CD8-positive, alpha-beta memory T cell (primary cell): ENCODE data around the gene SNX18. TPM values are rescaled to one million over a fixed set of nuclear protein-coding genes. Genes with fewer than 3 reads are reported as not detected.

Experiments
- CTCF ChIA-PET: fragments of 350-600 bp; sonication (Branson Sonifier 250); formaldehyde crosslinking; loops from one replicate; lab custom pipeline; 2021; ENCODE audit warnings: antibody characterized with exemption; lab: Charles Lee
- POLR2A ChIA-PET: fragments of 350-600 bp; sonication (Branson Sonifier 250); formaldehyde crosslinking; loops from one replicate; lab custom pipeline; 2021; ENCODE audit warnings: antibody characterized with exemption; lab: Charles Lee
- DNase-seq, 5 donors: peaks; one replicate each; pipeline versions ENCODE4 v3.0.0 to v3.0.0-alpha.2; 2020 to 2022; ENCODE audit warnings: mixed read lengths in 1 of 5
- H3K27ac ChIP-seq: one replicate; pipeline ENCODE4 v1.7.0; 2013; ENCODE audit warnings: low read depth, mild to moderate bottlenecking, low read length, moderate library complexity
- H3K27me3 ChIP-seq: 2 replicates; pipeline ENCODE4 v1.7.0; 2013; ENCODE audit warnings: low read length, mild to moderate bottlenecking; ENCODE audit not compliant: insufficient read depth, poor library complexity, severe bottlenecking
- H3K36me3 ChIP-seq: 2 replicates; pipeline ENCODE4 v1.7.0; 2013; ENCODE audit warnings: mild to moderate bottlenecking, low read length, moderate library complexity; ENCODE audit not compliant: insufficient read depth
- H3K4me1 ChIP-seq: 2 replicates; pipeline ENCODE4 v1.7.0; 2013; ENCODE audit warnings: mild to moderate bottlenecking, low read length, moderate library complexity; ENCODE audit not compliant: insufficient read depth
- H3K4me3 ChIP-seq: 2 replicates; pipeline ENCODE4 v1.7.0; 2013; ENCODE audit warnings: mild to moderate bottlenecking, low read length
- H3K9me3 ChIP-seq: 2 replicates; pipeline ENCODE4 v1.7.0; 2013; ENCODE audit warnings: mild to moderate bottlenecking, low read length
- H3K27ac Mint-ChIP-seq, 8 donors: one replicate each; pipeline ENCODE4 v1.8.0; 2020 to 2021; ENCODE audit warnings: mixed read lengths in 8 of 8, mild to moderate bottlenecking in 6 of 8, inconsistent platforms in 3 of 8, moderate library complexity in 3 of 8
- H3K27me3 Mint-ChIP-seq, 2 donors: one replicate each; pipeline ENCODE4 v1.8.0; 2020 to 2021; ENCODE audit warnings: mixed read lengths in 2 of 2, mild to moderate bottlenecking in 1 of 2, moderate library complexity in 1 of 2
- H3K36me3 Mint-ChIP-seq, 3 donors: one replicate each; pipeline ENCODE4 v1.8.0; 2020 to 2021; ENCODE audit warnings: mixed read lengths in 3 of 3, inconsistent platforms in 1 of 3, mild to moderate bottlenecking in 1 of 3
- H3K4me1 Mint-ChIP-seq, 3 donors: one replicate each; pipeline ENCODE4 v1.8.0; 2020 to 2021; ENCODE audit warnings: mixed read lengths in 3 of 3, inconsistent platforms in 1 of 3, mild to moderate bottlenecking in 1 of 3
- H3K4me3 Mint-ChIP-seq, 7 donors: one replicate each; pipeline ENCODE4 v1.8.0; 2020 to 2021; ENCODE audit warnings: mixed read lengths in 7 of 7, mild to moderate bottlenecking in 6 of 7, moderate library complexity in 4 of 7, inconsistent platforms in 2 of 7
- H3K9me3 Mint-ChIP-seq, 5 donors: one replicate each; pipeline ENCODE4 v1.8.0; 2020 to 2022; ENCODE audit warnings: mixed read lengths in 5 of 5, mild to moderate bottlenecking in 3 of 5, moderate library complexity in 2 of 5, inconsistent platforms in 1 of 5
- polyA plus RNA-seq: library from polyadenylated mRNA; unstranded; fragments of 300-500 nt; fragmentation: Illumina TruSeq; gene quantifications from one replicate; pipeline ENCODE4 v1.2.3, GENCODE V29; 2021
- total RNA-seq, 2 experiments: library from RNA; stranded (reverse); gene quantifications; one replicate each; pipeline ENCODE4 v1.2.3, GENCODE V29; 2021

SNX18 gene
- total and polyA plus RNA-seq, 3 experiments from 2014 or later: 3.8 to 23.9 (median 21.5) TPM

- Histone ChIP-seq H3K27ac (no peak overlapping the region), H3K36me3 (no peaks in the 10 kb centered on the region), H3K9me3 (no peaks in the 10 kb centered on the region), H3K4me3 (no peak overlapping the region), H3K27me3 (no peaks in the 10 kb centered on the region), H3K4me1 (no peaks in the 10 kb centered on the region)
- Mint-ChIP-seq H3K27me3 (peaks cover 0 to 4% of the 10 kb centered on the region in 2 donors), H3K27ac (peak overlapping the region in 1 of 8 donors; percentile 57), H3K36me3 (peaks cover 0 to 16% (median 3%) of the 10 kb centered on the region in 3 donors), H3K4me3 (no peak overlapping the region), H3K4me1 (no peaks in the 10 kb centered on the region), H3K9me3 (peaks cover 0 to 16% (median 7%) of the 10 kb centered on the region in 5 donors)
- ChIA-PET POLR2A (no interaction called here), CTCF (no interaction called here)
- no peak for DNase-seq
These were observed 73.3 kb downstream of the SNX18 start for GRCh38 chr5:54590824-54591223.

- no peaks in the 10 kb centered on the region for H3K36me3 ChIP-seq
These were observed 76.2 kb downstream of the SNX18 start for GRCh38 chr5:54593779-54594178.

GRCh38 chr5:54594181-54594580, 76.6 kb downstream of the SNX18 start:
- H3K4me1 ChIP-seq: no peaks in the 10 kb centered on the region
- H3K9me3 Mint-ChIP-seq: peaks cover 11 to 21% (median 16%) of the 10 kb centered on the region in 5 donors
- CTCF ChIA-PET: no interaction called here
- DNase-seq: no peak
- no peak overlapping the region for H3K4me3 ChIP-seq
- no peak overlapping the region for H3K27ac ChIP-seq
- H3K27me3 Mint-ChIP-seq: peaks cover 0 to 5% of the 10 kb centered on the region in 2 donors
- no peak overlapping the region for H3K27ac Mint-ChIP-seq
- no peaks in the 10 kb centered on the region for H3K4me1 Mint-ChIP-seq
- H3K9me3 ChIP-seq: no peaks in the 10 kb centered on the region
- POLR2A ChIA-PET: no interaction called here
- no peaks in the 10 kb centered on the region for H3K27me3 ChIP-seq
- H3K36me3 Mint-ChIP-seq: peaks cover 4 to 25% (median 7%) of the 10 kb centered on the region in 3 donors
- no peak overlapping the region for H3K4me3 Mint-ChIP-seq
- no peaks in the 10 kb centered on the region for H3K36me3 ChIP-seq

More at GRCh38 chr5:54593779-54594178, 76.2 kb downstream of the SNX18 start:
- no peaks in the 10 kb centered on the region for H3K27me3 ChIP-seq
- Mint-ChIP-seq H3K4me1 (no peaks in the 10 kb centered on the region), H3K27ac (no peak overlapping the region), H3K36me3 (peaks cover 4 to 21% (median 7%) of the 10 kb centered on the region in 3 donors), H3K27me3 (peaks cover 0 to 5% of the 10 kb centered on the region in 2 donors), H3K4me3 (no peak overlapping the region), H3K9me3 (peaks cover 11 to 19% (median 15%) of the 10 kb centered on the region in 5 donors)
- POLR2A ChIA-PET: no interaction called here
- H3K27ac ChIP-seq: no peak overlapping the region
- CTCF ChIA-PET: no interaction called here
- no peaks in the 10 kb centered on the region for H3K9me3 ChIP-seq
- no peaks in the 10 kb centered on the region for H3K4me1 ChIP-seq
- DNase-seq: no peak
- H3K4me3 ChIP-seq: no peak overlapping the region

- Histone ChIP-seq H3K27me3 (no peaks in the 10 kb centered on the region), H3K36me3 (no peaks in the 10 kb centered on the region), H3K4me3 (no peak overlapping the region), H3K9me3 (no peaks in the 10 kb centered on the region), H3K4me1 (no peaks in the 10 kb centered on the region), H3K27ac (no peak overlapping the region)
- no peak for DNase-seq
- Mint-ChIP-seq H3K4me3 (no peak overlapping the region), H3K4me1 (no peaks in the 10 kb centered on the region), H3K27me3 (peaks cover 0 to 5% of the 10 kb centered on the region in 2 donors), H3K27ac (no peak overlapping the region), H3K36me3 (peaks cover 4 to 37% (median 7%) of the 10 kb centered on the region in 3 donors), H3K9me3 (peaks cover 11 to 21% (median 18%) of the 10 kb centered on the region in 5 donors)
- CTCF ChIA-PET: no interaction called here
- POLR2A ChIA-PET: no interaction called here
These were observed 78.2 kb downstream of the SNX18 start for GRCh38 chr5:54595721-54596120.

Other genes with a start within 250 kb of the SNX18 start
- 1 to 10 TPM; 5.6 to 6.5 TPM for gene ARL15, start 207.2 kb upstream of the SNX18 start, total RNA-seq
- 18.8 TPM for gene ARL15, start 207.2 kb upstream of the SNX18 start, polyA plus RNA-seq
- not detected for gene HSPB3, start 62.1 kb upstream of the SNX18 start, total RNA-seq
- not detected for gene HSPB3, start 62.1 kb upstream of the SNX18 start, polyA plus RNA-seq